HG03097 (cell line): ENCODE results near the gene GRM5.
"Not testable (repeated sequence)": the region's sequence is repeated elsewhere in the genome, so short reads cannot be mapped to it uniquely, and the experiment has no call there.

Experiments used
- ATAC-seq: cut with Tn5 transposase; IDR thresholded peaks from one replicate; pipeline ENCODE4 v1.9.1; 2021; ENCODE audit not compliant: unreplicated experiment, low FRiP score

Gene GRM5

GRCh38 chr11:88978992-88979391 lies 86.8 kb downstream of the GRM5 start:
- not testable (repeated sequence) for ATAC-seq

GRCh38 chr11:88975441-88975840 lies 90.3 kb downstream of the GRM5 start:
- ATAC-seq: not testable (repeated sequence)

GRCh38 chr11:88972210-88972609 lies 93.6 kb downstream of the GRM5 start:
- no peak for ATAC-seq

GRCh38 chr11:88961621-88962020 lies 104.2 kb downstream of the GRM5 start:
- not testable (repeated sequence) for ATAC-seq

- ATAC-seq: not testable (repeated sequence)
These were observed 105.9 kb downstream of the GRM5 start for GRCh38 chr11:88959857-88960256.

- ATAC-seq: no peak
These were observed 114.8 kb downstream of the GRM5 start for GRCh38 chr11:88950975-88951374.

GRCh38 chr11:88948908-88949307 lies 116.9 kb downstream of the GRM5 start:
- ATAC-seq: not testable (repeated sequence)

GRCh38 chr11:88947843-88948572 lies 117.8 kb downstream of the GRM5 start:
- peak; percentile 76 for ATAC-seq

GRCh38 chr11:88929665-88930064 lies 136.1 kb downstream of the GRM5 start:
- not testable (repeated sequence) for ATAC-seq

- ATAC-seq: not testable (repeated sequence)
These were observed 148.7 kb downstream of the GRM5 start for GRCh38 chr11:88917065-88917464.

- no peak for ATAC-seq
These were observed 156.3 kb downstream of the GRM5 start for GRCh38 chr11:88909500-88909899.

- ATAC-seq: not testable (repeated sequence)
These were observed 164.3 kb downstream of the GRM5 start for GRCh38 chr11:88901436-88901835.

- not testable (repeated sequence) for ATAC-seq
These were observed 176.9 kb downstream of the GRM5 start for GRCh38 chr11:88888855-88889254.

GRCh38 chr11:88886796-88887195 lies 179.0 kb downstream of the GRM5 start:
- ATAC-seq: peak; percentile 61

GRCh38 chr11:88882800-88883199 lies 183.0 kb downstream of the GRM5 start:
- not testable (repeated sequence) for ATAC-seq

GRCh38 chr11:88861618-88862017 lies 204.2 kb downstream of the GRM5 start:
- ATAC-seq: no peak

GRCh38 chr11:88860431-88860830 lies 205.4 kb downstream of the GRM5 start:
- ATAC-seq: not testable (repeated sequence)

- ATAC-seq: not testable (repeated sequence)
These were observed 211.8 kb downstream of the GRM5 start for GRCh38 chr11:88853963-88854362.

GRCh38 chr11:88851547-88851946 lies 214.2 kb downstream of the GRM5 start:
- ATAC-seq: not testable (repeated sequence)

- ATAC-seq: not testable (repeated sequence)
These were observed 216.0 kb downstream of the GRM5 start for GRCh38 chr11:88849773-88850172.

- ATAC-seq: no peak
These were observed 216.4 kb downstream of the GRM5 start for GRCh38 chr11:88849368-88849767.

- not testable (repeated sequence) for ATAC-seq
These were observed 219.5 kb downstream of the GRM5 start for GRCh38 chr11:88846266-88846665.
